ENCODE measurements around the gene DIAPH1.
A peak's percentile ranks its signal among the peaks of the same experiment; 100 is the strongest.

The DIAPH1 gene

DNA sequence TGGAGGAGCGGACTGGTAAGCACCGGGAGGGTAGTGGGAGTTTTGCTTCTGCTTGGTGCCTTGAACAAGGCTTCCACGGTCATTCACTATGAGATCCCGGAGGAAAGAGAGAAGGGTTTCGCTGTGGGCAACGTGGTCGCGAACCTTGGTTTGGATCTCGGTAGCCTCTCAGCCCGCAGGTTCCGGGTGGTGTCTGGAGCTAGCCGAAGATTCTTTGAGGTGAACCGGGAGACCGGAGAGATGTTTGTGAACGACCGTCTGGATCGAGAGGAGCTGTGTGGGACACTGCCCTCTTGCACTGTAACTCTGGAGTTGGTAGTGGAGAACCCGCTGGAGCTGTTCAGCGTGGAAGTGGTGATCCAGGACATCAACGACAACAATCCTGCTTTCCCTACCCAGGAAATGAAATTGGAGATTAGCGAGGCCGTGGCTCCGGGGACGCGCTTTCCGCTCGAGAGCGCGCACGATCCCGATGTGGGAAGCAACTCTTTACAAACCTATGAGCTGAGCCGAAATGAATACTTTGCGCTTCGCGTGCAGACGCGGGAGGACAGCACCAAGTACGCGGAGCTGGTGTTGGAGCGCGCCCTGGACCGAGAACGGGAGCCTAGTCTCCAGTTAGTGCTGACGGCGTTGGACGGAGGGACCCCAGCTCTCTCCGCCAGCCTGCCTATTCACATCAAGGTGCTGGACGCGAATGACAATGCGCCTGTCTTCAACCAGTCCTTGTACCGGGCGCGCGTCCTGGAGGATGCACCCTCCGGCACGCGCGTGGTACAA lies 142.5 kb downstream of the DIAPH1 start:
- no peak for DNase-seq

DNA sequence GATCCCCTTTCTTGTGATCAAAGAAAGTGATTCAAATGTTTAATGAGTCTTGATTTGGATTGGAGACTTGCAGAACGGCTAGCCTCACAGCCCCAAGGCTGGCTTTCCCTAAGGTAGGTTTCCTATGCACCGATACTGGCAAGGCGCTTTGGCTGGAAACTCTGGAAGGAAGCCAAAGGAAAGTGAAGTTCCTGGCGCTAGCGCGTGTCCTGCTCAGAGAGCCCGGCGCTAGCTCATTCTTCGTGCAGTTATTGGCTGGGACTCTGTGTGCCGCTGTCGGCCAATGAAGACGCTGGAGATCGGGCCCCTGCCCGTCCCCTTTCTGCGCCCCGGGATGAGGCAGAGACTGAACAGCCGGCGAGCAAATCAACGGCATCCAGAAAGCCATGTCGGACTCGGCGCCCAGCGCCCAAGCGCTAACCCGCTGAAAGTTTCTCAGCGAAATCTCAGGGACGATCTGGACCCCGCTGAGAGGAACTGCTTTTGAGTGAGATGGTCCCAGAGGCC lies 143.1 kb downstream of the DIAPH1 start, which contains the start of gene PCDHGC3:
TSS of gene PCDHGC3 (plus strand) at position 342 of the 507 bp plus-strand sequence. CDS start at position 493, 151 bp downstream.
- peak; percentile 80 for DNase-seq

DNA sequence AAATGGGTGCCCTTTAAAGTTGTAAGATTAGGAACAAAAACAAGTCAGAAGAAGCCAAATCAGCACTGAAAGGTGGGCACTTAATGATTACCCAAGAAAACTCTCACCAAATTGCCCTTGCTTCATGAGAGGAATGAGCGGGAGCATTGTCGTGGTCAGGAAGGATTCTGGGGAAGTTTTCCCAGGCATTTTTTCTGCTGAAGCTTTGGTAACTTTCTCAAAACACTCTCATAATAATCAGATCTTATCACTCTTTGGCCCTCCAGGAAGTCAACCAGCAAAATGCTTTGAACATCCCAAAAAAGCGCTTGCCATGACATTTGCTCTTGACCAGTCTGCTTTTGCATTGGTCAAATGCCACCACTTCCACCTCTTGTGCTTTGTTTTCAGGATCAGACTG lies 153.4 kb downstream of the DIAPH1 start:
- DNase-seq = no peak

Measured in NCI-H1048 (cell line).